MCF 10A (cell line): ENCODE results near the gene HAUS5. TPM values are rescaled to one million over a fixed set of nuclear protein-coding genes. Genes with fewer than 3 reads are reported as not detected.
A peak's percentile ranks its signal among the peaks of the same experiment; 100 is the strongest.

ENCODE experiments used
- BruUV-seq: library from RNA; stranded (reverse); fragments of 400-500 nt; replicated peaks from 2 replicates; lab custom pipeline; 2021; lab: Mats Ljungman, UMichigan
- CTCF ChIA-PET: fragments of 300-600 bp; sonication (Branson Sonifier 250); formaldehyde crosslinking; extraction: SDS; loops from one replicate; lab custom pipeline; 2021; ENCODE audit warnings: antibody characterized with exemption, inconsistent platforms; lab: Yijun Ruan, JAX
- POLR2A ChIA-PET: fragments of 300-600, 350-650 bp; sonication (Branson Sonifier 250); formaldehyde crosslinking; extraction: SDS; loops from one replicate; lab custom pipeline; 2020; ENCODE audit warnings: antibody characterized with exemption, inconsistent platforms; lab: Yijun Ruan, JAX
- DNase-seq: peaks from one replicate; pipeline ENCODE4 v3.0.0-alpha.2; 2018; ENCODE audit not compliant: unreplicated experiment
- H3K27ac Mint-ChIP-seq: one replicate; pipeline ENCODE4 v1.8.0; 2022; ENCODE audit warnings: mild to moderate bottlenecking, low read depth, mixed read lengths; ENCODE audit not compliant: unreplicated experiment
- H3K27me3 Mint-ChIP-seq: one replicate; pipeline ENCODE4 v1.8.0; 2022; ENCODE audit warnings: mixed read lengths; ENCODE audit not compliant: insufficient read depth, unreplicated experiment
- H3K36me3 Mint-ChIP-seq: one replicate; pipeline ENCODE4 v1.8.0; 2022; ENCODE audit warnings: mild to moderate bottlenecking, moderate library complexity, mixed read lengths; ENCODE audit not compliant: insufficient read depth, unreplicated experiment
- H3K4me1 Mint-ChIP-seq: one replicate; pipeline ENCODE4 v1.8.0; 2022; ENCODE audit warnings: mixed read lengths; ENCODE audit not compliant: insufficient read depth, unreplicated experiment
- H3K4me3 Mint-ChIP-seq: one replicate; pipeline ENCODE4 v1.8.0; 2022; ENCODE audit warnings: mild to moderate bottlenecking, moderate library complexity, mixed read lengths; ENCODE audit not compliant: unreplicated experiment
- H3K9me3 Mint-ChIP-seq: one replicate; pipeline ENCODE4 v1.8.0; 2022; ENCODE audit warnings: mixed read lengths; ENCODE audit not compliant: unreplicated experiment
- intact Hi-C: fragments of 100-400 bp; cut with micrococcal nuclease; formaldehyde crosslinking; loops from 2 replicates; pipeline ENCODE4 v1.14.1; 2022
- total RNA-seq: library from RNA; stranded (reverse); gene quantifications from 2 replicates; pipeline ENCODE4 v1.2.3, GENCODE V29; 2022
- TF ChIP-seq, protein P1 (sequence below): fragments of 200-600 bp; IDR thresholded peaks from one replicate; pipeline ENCODE4 v1.8.0; 2022; ENCODE audit warnings: antibody characterized with exemption, mild to moderate bottlenecking; ENCODE audit not compliant: unreplicated experiment

The HAUS5 gene
- total RNA-seq, 1 experiment from 2014 or later = 10.6 TPM

DNA sequence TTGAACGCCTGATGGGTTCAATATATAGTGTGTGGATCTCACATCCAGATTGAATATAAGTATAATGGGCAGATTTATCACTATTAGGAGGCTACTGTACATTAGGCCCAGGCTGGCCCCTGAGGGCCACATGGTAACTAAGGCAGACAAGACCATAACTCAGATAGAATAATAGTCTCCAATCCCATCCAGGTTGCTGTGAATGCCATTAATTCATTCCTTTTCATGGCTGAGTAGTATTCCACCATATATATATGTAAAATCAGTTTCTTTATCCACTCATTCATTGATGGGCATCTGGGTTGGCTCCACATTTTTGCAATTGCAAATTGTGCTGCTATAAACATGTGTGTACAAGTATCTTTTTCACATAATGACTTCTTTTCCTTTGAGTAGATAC lies 34.6 kb upstream of the HAUS5 start:
- Mint-ChIP-seq H3K27ac (no peak overlapping the region), H3K4me1 (no peaks in the 10 kb centered on the region), H3K27me3 (peaks cover under 1% of the 10 kb centered on the region), H3K36me3 (peaks cover 5% of the 10 kb centered on the region), H3K9me3 (peaks cover 19% of the 10 kb centered on the region), H3K4me3 (no peak overlapping the region)
- CTCF ChIA-PET = interaction anchor here (1.6 kb wide), 1 partner anchor 14 kb away, joined by 7 read pairs; no protein-coding TSS in a partner anchor
- no peak for DNase-seq
- POLR2A ChIA-PET = no interaction called here
- TF ChIP-seq, protein P1, sequence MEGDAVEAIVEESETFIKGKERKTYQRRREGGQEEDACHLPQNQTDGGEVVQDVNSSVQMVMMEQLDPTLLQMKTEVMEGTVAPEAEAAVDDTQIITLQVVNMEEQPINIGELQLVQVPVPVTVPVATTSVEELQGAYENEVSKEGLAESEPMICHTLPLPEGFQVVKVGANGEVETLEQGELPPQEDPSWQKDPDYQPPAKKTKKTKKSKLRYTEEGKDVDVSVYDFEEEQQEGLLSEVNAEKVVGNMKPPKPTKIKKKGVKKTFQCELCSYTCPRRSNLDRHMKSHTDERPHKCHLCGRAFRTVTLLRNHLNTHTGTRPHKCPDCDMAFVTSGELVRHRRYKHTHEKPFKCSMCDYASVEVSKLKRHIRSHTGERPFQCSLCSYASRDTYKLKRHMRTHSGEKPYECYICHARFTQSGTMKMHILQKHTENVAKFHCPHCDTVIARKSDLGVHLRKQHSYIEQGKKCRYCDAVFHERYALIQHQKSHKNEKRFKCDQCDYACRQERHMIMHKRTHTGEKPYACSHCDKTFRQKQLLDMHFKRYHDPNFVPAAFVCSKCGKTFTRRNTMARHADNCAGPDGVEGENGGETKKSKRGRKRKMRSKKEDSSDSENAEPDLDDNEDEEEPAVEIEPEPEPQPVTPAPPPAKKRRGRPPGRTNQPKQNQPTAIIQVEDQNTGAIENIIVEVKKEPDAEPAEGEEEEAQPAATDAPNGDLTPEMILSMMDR = no peak
- no TSS peak for BruUV-seq
- intact Hi-C loops = no loop called here

GRCh38 chr19:35578707-35579106 lies 33.8 kb upstream of the HAUS5 start:
- peaks cover 5% of the 10 kb centered on the region for H3K36me3 Mint-ChIP-seq
- no peak for DNase-seq
- BruUV-seq = no TSS peak
- peaks cover 9% of the 10 kb centered on the region for H3K27me3 Mint-ChIP-seq
- ChIA-PET POLR2A (no interaction called here), CTCF (interaction anchor here (0.6 to 1.6 kb wide), 4 partner anchors 13 to 423 kb away, joined by 3 to 7 read pairs (median 4); no protein-coding TSS in a partner anchor)
- H3K27ac Mint-ChIP-seq = no peak overlapping the region
- intact Hi-C loops = no loop called here
- no peak overlapping the region for H3K4me3 Mint-ChIP-seq
- H3K9me3 Mint-ChIP-seq = peaks cover 19% of the 10 kb centered on the region
- H3K4me1 Mint-ChIP-seq = no peaks in the 10 kb centered on the region
- TF ChIP-seq, protein P1 = no peak

- H3K27me3 Mint-ChIP-seq = peaks cover 27% of the 10 kb centered on the region
- H3K36me3 Mint-ChIP-seq = no peaks in the 10 kb centered on the region
- no peak overlapping the region for H3K4me3 Mint-ChIP-seq
- H3K9me3 Mint-ChIP-seq = no peaks in the 10 kb centered on the region
- no peaks in the 10 kb centered on the region for H3K4me1 Mint-ChIP-seq
- TF ChIP-seq, protein P1 = no peak
- ChIA-PET POLR2A (no interaction called here), CTCF (interaction anchor here (0.6 kb wide), 1 partner anchor 10 kb away, joined by 3 read pairs; no protein-coding TSS in a partner anchor)
- H3K27ac Mint-ChIP-seq = no peak overlapping the region
- intact Hi-C loops = no loop called here
- no TSS peak for BruUV-seq
- no peak for DNase-seq
These were observed 29.8 kb upstream of the HAUS5 start for GRCh38 chr19:35582760-35583159.

DNA sequence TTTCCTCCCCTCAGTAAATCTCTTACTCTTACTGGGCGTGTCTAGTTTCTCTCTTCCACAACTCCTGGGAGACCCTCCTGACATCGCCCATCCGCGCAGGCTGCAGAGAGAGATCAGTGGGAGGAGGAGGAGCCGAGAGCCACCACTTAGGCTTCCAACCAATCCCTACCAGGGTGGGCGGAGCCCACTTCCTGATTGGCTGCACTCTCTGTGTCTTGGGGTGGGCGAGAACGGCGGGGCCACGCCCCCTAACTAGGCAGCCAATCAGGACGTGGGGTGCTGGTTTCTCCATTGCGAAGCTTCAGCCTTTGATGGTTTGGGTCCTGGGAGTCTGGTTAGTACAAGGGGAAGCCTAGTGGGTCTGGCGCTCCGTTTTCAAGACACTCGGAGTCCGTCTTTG lies 26.7 kb upstream of the HAUS5 start, which contains the start of gene PMIS2:
PMIS2 (plus strand) TSS at position 326 of the 400 bp plus-strand sequence. CDS start 87 bp downstream, outside the sequence.
- peak; percentile 5 for DNase-seq
- peaks cover 27% of the 10 kb centered on the region for H3K27me3 Mint-ChIP-seq
- intact Hi-C loops = no loop called here
- no peaks in the 10 kb centered on the region for H3K4me1 Mint-ChIP-seq
- H3K4me3 Mint-ChIP-seq = no peak within 1 kb of the TSS
- H3K27ac Mint-ChIP-seq = no peak within 1 kb of the TSS
- ChIA-PET POLR2A (no interaction called here), CTCF (no interaction called here)
- TF ChIP-seq, protein P1 = no peak
- no peaks in the 10 kb centered on the region for H3K9me3 Mint-ChIP-seq
- BruUV-seq = no TSS peak
- no peaks in the 10 kb centered on the region for H3K36me3 Mint-ChIP-seq
